SIG-M5 (cell line): ENCODE data around the gene LCLAT1.
"Not testable (repeated sequence)": the region's sequence is repeated elsewhere in the genome, so short reads cannot be mapped to it uniquely, and the experiment has no call there.

Experiments used
- DNase-seq: peaks from one replicate; lab custom pipeline; 2025; lab: John Stamatoyannopoulos, UW

LCLAT1 gene

DNA sequence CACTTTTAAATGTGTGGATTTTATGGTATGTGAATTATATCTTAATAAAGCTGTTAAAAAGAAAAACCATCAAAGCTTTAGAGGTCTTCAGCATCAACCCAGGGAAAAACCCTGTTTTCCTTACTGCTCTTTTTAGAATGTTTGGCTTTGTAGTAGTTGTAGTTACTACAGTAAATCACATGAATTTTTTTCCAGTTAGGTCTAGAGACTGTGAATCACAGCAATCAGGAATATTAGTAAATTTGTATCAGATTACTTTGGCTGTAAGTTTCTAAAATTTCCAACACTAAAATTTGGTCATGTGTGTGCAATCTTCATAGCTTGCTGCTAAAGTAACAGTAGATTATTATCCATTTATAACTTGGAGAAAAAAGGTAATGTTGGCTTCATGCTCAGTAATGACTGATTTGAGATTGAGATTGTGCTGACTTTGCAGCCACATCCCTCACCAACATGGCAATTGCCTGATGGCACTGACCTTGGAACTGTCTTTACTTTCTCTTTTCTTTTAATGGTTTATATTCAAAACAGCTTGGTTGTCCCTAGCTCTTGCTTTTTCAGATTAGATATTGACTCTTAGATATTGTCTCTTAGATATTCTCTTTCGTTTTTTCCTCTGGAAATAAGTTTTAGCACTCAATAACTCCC, 41.1 kb downstream of the LCLAT1 start:
- no peak for DNase-seq

GRCh38 chr2:30491225-30491624, 44.2 kb downstream of the LCLAT1 start:
- no peak for DNase-seq

GRCh38 chr2:30492185-30492584, 45.1 kb downstream of the LCLAT1 start:
- no peak for DNase-seq

GRCh38 chr2:30492619-30493018, 45.6 kb downstream of the LCLAT1 start:
- DNase-seq = no peak

DNA sequence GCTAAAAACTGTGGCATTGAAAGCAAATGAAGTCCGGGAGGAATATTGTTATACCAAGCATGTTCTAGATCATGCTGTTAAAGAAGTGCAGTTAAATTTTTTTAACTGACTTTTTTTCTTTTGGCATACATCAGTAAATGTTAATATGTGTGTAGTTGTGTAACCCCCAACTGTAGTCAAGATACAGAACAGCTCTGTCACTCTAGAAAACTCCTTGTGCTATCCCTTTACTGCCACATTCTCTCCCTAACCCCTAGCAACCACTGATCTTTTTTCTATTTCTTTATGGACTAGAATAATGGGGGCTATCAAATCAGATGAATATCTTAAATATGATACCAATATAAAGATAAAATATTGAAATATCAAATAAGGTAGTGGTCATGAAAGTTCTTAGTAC, 46.4 kb downstream of the LCLAT1 start:
- DNase-seq = no peak

- DNase-seq = not testable (repeated sequence)
Measured at GRCh38 chr2:30495896-30496295, 48.9 kb downstream of the LCLAT1 start.

GRCh38 chr2:30499681-30500080, 52.6 kb downstream of the LCLAT1 start:
- no peak for DNase-seq

GRCh38 chr2:30500699-30501098, 53.7 kb downstream of the LCLAT1 start:
- DNase-seq = no peak

GRCh38 chr2:30502310-30502709, 55.3 kb downstream of the LCLAT1 start:
- no peak for DNase-seq

DNA sequence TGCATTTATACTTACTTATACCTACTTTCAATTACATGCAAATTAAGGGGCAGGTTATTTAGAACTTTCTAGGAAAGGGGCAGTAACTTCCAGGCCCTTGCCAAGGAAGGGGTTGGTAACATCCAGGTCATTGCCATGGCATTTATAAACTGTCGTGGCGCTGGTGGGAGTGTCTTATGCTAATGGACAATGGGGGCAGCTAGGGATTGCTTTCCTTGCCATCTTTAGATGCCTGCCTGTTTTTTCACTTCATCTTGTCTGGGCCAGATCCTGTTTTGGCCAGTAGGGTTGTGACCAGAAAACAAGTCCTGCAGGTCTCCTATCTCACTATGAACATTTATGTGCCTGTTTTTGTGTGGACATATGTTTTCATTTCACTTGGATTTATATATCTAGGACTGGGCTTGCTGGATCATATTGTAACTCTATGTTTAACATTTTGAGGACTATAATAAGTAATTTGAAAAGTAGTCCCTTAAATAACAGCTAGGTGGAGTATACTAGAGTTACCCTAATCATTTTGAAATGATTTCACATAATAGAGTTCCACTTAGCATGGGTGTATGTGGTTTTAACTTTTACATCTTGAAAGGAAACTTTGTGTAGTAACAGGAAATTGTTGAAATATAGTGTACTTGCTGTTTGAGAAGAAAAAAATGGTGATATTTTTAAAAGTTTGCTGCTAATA, 56.1 kb downstream of the LCLAT1 start:
- no peak for DNase-seq

DNA sequence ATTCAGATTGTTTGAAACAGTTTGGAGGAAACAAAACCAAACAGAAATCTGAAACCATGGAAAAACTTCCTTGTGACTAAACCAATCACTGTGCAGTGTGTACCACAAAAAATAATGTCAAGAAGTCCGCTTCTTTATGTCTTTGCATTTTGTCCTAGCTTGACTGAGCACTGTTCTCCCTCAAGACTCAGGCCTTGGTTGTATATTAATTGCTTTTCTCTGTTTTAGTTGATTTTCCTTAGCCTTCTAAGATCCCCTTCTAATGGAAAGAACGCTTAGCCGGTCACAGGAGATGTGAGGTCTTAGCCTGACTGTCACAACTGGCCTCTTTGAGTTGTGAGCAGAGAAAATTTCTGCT, 56.6 kb downstream of the LCLAT1 start:
- DNase-seq = no peak

DNA sequence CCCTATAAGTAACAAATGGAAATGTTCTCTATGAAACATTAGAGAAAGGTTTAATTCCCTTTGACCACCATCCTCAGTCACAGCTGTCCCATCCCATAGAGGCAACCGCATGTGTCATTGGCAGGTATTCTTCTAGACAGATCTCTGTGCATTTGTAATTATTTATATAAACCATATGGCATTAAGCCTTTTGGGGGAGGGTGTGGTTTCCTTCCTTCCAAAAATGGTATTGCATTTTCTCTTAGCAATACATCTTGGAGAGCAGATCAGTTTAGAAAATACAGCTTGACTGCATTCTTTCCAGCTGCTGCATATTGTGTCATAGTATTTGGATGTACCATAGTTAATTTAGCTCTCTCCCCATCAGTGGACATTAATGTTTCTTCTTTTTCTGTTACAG, 57.7 kb downstream of the LCLAT1 start:
- no peak for DNase-seq

DNA sequence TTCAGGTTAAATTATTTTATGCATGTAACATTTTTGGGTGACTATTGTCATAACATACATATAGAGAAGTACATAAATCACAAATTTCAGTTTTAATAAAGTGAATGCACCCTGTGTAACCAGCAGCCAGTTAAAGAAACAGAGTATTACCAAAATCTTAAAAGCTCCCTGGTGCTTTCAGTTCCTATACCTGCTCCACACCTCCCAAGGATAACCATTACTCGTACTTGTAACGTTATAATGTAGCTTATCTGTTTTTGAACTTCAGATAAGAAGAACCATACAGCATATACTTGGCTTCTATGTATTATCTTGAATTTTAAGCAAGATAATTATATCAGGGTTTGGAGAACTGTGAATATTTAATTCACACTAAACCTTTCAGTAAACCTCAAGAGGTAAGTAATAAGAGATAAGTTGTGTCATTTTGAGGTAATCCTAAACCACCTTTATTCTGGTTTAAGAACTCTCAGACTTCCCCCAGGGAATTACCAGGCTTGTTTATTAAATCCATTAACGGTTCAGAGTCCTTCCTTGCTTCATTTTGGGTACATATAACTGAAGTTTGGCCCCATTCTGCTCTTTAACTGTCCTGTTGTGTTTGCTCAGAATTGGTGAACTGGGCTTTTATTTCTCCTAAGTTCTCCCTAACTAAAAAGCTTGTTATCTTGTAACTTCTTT, 58.6 kb downstream of the LCLAT1 start:
- DNase-seq = no peak

DNA sequence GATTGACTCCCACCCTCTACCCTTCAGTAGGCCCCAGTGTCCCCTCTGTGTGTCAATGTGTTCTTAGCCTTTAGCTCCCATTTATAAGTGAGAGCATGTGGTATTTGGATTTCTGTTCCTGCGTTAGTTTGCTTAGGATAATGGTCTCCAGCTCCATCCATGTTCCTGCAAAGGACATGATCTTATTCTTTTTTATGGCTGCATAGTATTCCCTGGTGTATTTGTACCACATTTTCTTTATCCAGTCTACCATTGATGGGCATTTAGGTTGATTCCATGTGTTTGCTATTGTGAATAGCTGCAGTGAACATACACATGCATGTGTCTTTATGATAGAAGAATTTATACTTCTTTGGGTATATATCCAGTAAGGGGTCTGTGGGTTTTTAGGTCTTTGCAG, 60.4 kb downstream of the LCLAT1 start:
- not testable (repeated sequence) for DNase-seq

DNA sequence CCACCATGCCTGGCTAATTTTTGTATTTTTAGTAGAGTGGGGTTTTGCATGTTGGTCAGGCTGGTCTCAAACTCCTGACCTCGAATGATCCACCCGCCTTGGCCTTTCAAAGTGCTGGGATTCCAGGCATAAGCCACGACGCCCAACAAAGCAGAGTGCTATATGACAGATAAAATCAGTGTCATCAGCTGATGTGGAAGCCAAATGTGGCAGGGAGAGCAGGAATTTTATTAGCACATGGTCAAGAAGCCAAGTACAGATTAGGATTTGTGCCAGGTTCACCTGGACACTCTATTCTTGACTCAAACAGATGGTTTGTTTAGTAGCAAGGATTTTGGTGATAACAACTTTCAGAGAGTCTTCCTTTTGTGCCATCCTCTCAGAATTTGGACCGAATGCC, 62.7 kb downstream of the LCLAT1 start:
- no peak for DNase-seq

GRCh38 chr2:30510409-30510808, 63.4 kb downstream of the LCLAT1 start:
- no peak for DNase-seq

GRCh38 chr2:30511122-30512083, 64.4 kb downstream of the LCLAT1 start:
- no peak for DNase-seq

DNA sequence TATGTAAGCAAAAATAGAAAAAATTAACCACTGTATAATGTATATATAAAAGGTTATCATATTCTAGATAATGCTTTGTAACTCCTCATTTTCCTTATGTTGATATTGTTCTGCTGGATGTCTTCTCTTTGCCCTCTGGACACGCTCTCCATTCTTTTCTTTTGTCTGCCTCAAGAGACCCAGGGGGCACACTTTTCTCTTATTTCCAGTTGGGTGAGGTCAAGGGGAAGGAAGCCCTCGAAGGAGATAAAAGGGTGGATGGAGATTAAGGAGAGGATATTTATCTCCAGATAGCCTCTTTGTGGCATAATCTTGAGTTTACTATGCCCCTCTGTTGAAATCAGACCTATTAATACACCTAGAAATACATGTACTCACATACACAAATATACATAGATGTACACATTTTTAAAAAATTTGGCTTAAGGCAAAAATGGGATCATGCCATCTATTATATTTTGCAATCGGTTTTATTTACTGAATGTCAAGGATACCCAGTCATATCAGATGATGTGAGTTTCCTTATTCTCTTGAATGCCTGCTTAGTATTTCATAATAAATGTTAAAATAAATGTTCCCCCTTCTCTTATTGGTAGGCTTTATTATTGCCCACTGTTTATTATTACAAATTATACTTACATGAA, 65.3 kb downstream of the LCLAT1 start:
- DNase-seq = no peak

GRCh38 chr2:30513649-30514048, 66.6 kb downstream of the LCLAT1 start:
- not testable (repeated sequence) for DNase-seq

GRCh38 chr2:30514134-30514847, 67.2 kb downstream of the LCLAT1 start:
- no peak for DNase-seq

- DNase-seq = no peak
Measured at GRCh38 chr2:30514848-30515435, 67.9 kb downstream of the LCLAT1 start.
